Fibroblast of peridontal ligament (primary cell): ENCODE measurements around the gene RNF217.
A peak's percentile ranks its signal among the peaks of the same experiment; 100 is the strongest.

ENCODE experiments used
- DNase-seq: peaks from one replicate; pipeline ENCODE4 v3.0.0-alpha.2; 2010; ENCODE audit errors: extremely low read depth

RNF217 gene

DNA sequence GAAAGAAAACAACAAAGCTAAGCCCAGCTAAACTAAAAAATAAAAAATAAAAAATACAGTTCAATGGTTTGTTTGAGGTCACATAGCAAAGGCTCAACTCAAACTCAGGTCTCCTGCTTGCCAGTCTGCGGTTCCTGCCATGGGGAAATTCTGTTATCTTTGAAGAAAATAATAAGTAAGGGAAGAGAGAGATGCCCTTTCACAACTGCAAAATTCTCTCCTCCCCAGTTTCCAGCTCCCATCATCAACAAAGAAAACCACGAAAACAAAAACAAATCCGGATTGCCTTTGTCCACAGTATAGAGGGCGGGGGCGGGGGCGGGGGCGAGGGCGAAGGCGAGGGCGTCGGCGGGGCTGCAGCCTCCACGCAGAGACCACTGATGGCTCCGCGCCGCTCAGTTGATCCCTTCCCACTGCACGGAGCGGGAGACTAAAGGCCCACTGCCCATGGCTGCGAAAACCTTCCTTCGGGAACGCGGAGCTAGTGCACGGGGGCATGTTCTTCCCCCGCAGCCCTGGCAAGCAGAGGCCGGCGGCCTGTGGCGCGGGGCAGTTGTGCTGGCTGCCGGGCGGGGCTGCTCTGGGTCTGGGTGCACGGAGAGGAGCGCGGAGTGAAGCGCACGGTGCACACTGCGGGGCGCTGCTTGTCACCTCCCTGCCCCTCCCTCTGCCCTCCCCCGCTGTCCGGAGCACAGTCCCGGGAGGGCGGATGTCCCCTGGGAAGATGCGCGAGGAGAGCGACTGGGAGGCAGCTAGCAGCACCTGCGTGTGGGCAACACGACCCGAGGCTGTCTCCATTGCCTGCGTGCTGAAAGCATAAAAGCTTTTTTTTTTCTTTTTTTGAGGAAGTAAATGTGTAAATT is 137.2 kb downstream of the RNF217 start:
- peak; percentile 56 for DNase-seq

DNA sequence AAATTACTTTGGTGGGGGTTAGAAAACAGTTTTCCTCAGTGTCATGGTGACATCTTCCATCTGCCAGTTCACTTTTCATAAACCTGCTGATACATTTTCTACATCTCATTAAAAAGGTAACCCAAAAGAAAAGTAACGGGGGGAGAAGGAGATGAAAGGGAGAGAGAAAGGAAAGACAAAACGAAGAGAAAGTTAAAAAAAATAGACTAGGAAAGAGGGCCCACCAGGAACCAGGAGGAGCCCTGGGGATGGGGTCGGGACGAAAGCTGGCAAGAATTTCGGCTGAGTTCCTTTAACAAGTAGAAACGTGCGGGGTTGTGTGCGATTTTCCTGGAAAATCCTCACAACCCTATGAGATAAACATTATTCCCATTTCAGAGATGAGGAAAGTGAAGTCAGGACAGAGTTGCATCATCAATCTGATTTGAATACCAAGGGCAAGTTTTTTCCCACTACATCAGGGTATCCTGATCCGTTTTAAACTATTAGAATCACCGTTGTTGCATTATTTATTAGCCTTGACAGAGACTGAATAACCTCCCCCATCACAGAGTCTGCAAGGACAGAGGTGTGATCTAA is 137.9 kb downstream of the RNF217 start:
- DNase-seq, result no peak

DNA sequence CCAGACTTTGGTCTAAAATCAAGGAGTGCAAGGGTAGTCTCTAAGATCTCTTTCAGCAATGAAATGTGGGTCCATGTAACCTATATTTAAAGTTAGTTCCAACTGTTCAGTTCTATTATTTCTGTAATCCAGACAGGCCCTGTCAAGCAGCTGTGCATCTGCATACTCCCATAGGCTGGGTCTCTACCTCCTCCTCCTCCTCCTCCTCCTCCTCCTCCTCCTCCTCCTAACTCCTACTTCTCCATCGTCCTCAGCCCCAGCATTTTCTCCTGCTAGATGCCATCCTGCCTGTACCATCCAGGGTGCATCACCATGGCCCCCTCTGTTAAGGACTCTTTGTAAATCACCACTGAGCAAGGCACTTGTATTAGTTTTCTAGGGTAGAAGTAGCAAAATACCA is 138.9 kb downstream of the RNF217 start:
- no peak for DNase-seq

DNA sequence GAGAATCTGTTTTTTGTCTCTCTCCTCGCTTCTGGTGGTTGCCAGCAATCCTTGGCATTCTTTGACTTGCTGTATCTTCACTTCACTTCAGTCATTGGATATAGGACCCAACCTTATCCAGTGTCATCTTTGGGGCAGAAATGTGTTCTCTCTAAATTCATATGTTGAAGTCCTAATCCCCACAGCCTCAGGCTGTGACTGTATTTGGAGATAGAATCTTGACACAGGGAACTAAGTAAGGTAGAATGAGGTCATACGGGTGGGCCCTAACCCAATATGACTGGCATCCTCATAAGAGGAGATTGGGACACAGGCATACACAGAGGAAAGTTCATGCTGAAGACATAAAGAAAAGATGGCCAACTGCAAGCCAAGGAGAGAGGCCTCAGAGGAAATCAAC is 139.4 kb downstream of the RNF217 start:
- DNase-seq, result peak; percentile 20

DNA sequence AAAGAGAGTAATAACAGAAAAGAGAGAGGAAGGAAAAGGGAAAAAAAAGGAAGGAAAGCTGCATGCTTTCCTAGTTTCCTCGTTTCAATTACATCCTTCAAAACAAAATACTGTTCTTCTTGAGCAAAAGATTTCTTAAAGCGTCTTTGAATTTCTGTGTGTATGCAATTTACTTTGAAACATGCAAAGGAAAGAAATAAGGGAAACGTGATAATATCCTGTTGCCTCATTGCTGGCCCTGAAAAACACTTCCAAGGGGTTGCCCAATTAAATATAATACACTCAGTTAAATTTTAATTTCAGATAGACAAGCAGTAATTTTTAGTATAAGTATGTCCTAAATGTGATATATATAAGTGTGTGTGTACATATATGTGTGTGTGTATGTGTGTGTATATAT is 140.2 kb downstream of the RNF217 start:
- peak; percentile 45 for DNase-seq

DNA sequence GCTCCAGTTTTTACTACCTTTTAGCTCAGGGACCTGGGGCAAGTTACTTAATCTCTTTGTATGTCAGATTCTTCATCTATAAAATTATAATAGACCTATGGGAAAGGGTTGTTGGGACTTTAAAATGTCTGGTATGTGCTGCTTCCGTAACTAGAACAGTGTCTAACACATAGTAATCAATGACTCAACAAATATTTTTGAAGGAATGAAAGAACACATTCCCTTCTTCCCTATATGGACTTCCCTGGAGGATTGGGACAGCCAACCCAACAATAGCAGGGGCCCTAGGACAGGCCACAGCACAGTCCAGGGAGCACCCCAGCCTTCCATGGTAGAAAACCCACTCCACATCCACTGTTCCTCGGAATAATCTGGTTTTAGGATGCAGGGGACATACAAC is 140.7 kb downstream of the RNF217 start:
- DNase-seq, result peak; percentile 89

DNA sequence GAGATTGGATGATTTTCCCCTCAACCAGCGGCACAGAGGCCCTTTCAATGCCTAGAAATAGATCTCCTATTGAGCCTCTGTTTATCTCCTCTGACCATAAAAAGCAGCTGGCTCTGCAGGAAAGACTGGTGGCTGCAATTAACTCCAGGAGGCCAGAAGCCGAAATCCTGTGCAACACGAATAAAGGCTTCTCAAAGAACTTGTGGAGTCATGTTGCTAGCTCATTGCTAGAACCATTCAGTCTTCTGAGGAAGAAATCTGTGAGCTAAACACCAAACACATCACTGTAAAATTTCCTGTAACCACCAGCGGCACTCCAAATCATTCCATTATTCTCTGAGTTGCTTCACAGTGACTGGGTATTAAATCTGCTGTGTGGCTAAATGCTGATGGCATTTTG is 142.2 kb downstream of the RNF217 start:
- peak; percentile 93 for DNase-seq

DNA sequence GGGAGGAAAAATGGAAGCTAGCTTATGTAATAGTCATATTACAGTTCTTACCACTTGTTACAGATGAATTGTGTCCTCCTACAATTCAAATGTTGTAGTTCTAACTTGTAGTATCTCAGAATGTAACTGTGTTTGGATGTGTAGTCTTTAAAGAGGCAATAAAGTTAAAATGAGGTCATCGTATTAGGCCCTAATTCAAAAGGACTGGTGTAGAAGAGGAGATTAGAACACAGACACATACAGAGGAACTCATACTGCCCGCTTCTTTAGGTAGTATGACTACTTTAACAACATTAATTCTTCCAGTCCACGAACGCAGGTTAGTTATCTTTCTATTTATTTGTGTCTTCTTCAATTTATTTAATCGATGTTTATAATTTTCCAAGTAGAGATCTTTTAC is 144.8 kb downstream of the RNF217 start:
- no peak for DNase-seq

DNA sequence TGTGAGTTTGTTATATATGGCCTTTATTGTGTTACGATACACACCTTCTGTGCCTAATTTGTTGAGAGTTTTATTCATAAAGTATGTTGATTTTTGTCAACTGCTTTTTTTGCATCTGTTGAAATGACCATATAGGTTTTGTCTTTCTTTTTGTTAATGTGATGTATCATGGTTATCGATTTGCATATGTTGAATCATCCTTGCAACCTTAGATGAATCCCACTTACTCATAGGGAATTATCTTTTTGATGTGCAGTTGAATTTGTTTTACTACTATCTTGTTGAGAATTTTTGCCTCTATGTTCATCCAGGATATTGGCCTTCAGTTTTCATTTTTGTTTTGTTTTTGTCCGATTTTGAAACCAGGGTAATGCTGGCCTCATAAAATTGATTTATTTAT is 145.7 kb downstream of the RNF217 start:
- DNase-seq, result no peak

DNA sequence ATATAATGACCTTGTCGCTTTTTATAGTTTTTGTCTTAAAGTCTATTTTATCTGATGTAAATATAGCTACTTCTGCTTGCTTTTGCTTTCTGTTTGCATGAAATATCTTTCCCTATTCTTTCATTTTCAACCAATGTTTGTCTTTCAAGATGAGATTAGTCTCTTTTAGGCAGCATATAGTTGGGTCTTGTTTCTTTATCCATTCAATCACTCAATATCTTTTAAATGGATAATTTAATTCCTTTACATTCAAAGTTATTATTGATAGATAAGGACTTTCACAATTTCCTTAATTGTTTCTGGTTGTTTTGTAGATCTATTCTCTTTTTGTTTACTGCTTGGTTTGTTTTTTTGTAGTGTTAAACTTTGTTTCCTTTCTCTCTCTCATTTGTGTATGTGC is 147.8 kb downstream of the RNF217 start:
- no peak for DNase-seq

DNA sequence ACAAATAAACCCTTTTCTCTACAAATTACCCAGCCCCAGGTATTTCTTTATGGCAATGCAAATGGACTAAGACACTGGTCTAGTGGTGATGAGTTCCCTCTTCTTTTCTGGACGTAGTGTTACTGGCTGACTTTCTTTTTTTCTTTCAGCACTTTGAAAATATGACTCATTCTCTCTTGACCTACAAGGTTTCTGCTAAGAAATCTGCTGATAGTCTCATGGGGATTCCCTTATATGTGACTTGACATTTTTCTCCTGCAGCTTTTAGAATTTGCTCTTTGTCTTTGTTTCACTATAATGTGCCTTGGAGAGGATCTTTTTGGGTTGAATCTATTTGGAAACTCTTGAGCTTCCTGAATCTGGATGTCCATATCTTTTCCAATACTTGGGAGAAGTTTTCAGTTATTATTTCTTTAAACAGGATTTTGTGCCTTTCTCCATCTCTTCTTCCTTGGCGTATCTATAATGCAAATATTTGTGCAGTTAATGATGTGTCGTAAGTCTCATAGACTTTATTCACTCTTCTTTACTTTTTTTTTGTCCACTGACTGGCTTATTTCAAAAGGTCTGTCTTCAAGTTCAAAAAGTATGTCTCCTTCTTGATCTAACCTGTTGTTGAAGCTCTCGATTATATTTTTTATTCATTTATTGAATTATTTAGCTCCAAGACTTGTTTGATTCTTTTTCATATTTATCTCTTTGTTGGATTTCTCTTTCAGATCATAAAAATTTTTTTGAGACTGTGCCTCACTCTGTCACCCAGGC is 149.2 kb downstream of the RNF217 start:
- no peak for DNase-seq

DNA sequence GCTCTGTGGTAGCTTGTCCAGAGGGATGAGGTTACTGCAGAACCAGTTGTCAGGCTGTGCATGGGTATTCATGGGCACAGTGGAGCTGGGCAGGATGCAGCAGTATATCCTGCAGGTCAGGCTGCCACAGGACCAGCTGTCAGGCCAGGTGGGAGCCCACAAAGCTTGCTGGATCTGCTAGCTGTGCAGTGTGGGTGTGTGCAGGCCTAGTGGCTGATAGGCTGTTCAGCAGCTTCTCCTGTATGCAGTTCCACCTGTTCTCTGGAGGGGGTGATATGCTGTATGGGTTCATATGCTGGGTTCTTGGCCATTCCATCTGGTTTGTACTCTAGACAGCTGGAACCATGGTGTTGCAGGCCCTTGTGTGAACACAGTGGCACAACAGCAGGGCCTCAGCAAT is 150.7 kb downstream of the RNF217 start:
- DNase-seq, result no peak

DNA sequence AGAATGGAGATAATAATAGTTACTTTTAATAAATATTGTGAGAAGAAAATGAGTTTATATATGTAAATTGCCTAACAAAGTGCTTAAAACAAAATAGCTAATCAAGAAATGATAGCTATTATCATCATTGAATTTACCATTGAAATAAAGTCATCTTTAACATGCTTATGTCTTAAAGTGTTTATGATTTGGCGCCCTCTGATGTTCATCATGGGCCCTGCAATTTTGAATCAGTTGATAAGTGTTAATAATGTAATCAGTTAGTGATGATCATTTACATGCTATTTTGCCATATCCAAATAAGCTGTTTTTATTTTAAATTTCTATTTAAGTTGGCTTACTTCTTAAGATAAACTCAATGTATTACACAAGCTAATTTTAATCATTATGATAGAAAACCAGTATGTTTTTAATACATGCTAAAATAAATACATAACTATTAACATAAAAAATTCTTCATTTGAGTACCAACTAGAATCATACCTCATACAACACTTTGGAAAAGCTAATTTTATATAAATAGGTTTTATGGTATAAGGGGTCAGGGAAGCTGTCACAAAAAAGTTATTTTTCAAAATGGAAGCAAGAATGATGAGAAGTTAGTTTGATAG is 152.1 kb downstream of the RNF217 start:
- DNase-seq, result peak; percentile 81

DNA sequence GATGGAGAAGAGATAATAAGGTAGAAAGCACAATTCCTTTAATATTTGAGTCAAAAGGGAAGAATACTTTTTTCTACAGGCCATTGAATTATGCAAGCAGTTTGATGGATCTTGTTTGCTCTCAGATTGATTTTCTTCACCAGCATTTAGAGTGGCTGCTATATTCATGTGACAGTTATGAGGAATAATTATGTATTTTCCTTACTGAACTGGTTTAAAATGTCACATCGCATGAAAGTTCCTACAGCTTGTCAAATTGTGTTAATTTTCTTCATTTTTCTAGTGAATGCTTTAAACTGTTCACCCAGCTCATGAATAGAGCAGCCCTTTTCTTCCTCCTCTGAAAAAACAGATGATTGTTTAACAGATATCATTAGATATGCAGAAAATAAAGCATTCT is 153.9 kb downstream of the RNF217 start:
- DNase-seq, result no peak

DNA sequence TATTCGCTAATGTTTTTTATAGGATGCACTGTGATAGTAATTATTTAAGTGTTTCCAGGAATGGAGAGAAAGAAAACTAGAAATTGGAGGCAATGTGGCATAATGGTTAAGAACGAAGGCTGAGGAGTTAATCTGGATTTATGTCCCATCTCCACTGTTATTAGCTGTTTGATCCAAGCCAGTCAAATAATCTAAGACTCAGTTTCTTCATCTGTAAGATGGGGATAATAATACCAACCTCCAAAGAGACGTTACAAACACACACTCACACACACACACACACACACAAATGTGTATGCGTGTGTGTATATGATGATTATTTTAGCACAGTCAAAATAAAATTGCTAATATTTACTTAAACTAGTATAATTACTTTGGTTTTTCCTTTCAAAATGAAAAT is 154.5 kb downstream of the RNF217 start:
- no peak for DNase-seq

DNA sequence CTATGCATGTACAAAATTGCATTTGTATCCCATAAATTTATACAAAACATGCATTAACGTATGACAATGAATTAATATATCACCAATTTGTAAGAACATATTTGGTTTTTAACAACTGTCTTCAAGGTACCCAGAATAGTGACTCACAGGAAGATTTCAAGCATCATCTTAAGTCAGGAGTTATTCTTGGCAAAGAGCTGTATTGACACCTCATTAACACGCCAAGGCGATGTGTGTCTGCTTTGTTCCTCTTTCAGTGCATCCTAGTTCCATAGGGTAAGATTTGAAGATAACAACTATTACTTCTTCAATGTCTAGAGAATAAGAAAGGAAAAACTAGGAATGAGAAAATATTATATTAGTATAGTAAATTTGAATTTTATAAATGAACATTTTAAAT is 155.6 kb downstream of the RNF217 start:
- no peak for DNase-seq

DNA sequence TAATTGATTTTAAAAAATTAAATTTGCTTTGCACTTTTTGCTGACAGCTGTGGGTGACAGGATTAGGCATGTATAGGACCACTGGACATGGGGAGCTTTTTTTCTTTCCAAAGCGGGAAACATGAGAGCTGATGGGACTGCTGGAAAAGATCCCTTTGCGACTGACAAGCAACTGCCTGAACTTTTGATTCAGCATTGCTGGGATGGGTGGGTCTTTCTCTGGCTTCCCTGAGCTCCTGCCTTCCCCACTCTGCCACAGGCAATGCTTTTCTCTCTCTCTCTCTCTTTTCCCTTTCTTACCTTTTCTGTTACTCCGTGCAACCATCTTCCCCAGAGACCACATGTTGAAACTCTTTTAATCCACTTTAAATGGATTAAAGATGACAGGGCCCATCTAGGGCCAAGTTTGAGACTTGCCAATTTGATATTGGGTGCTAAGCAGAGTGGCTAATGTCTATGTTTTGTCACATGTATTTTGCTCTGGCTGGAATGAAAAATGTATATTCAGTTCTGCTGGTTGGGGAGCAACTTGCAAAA is 157.9 kb downstream of the RNF217 start:
- DNase-seq, result no peak

DNA sequence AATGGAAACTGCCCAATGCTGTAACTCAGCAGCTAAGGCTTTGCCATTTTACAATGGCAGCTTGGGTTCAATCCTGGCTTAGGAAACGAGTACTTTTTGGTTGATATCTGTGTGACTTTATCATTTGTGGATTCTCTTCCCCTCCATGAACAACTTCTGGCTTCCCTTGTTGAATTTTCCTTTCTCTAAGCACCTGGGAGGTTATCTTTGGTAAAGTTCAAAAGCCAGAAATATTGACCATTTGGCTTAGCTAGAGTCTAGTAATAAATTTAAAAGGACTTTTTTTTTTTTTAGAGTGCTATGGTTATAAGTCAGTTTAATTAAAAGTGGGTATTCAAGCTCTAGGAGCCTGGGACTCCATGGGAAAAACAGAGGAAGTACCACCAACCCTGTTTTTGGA is 159.7 kb downstream of the RNF217 start:
- no peak for DNase-seq

DNA sequence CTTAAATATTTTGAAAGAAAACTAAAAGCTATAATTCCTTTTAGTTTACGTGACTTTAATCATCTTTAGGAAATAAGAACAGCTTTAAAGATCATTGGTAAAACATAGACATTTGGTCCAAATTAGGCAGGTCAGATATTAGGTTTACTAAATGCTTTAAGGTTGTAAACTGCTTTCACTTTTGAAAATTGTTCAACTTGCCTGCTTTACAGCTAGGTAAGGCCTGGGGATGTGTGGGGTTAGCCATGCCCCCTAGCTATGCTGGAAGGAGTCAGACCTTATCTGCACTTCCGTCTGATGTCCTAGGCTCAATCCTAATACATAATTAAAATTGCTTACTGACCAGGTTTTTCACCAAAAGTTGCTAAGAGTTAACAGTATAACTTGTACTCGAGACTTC is 160.8 kb downstream of the RNF217 start:
- DNase-seq, result no peak

DNA sequence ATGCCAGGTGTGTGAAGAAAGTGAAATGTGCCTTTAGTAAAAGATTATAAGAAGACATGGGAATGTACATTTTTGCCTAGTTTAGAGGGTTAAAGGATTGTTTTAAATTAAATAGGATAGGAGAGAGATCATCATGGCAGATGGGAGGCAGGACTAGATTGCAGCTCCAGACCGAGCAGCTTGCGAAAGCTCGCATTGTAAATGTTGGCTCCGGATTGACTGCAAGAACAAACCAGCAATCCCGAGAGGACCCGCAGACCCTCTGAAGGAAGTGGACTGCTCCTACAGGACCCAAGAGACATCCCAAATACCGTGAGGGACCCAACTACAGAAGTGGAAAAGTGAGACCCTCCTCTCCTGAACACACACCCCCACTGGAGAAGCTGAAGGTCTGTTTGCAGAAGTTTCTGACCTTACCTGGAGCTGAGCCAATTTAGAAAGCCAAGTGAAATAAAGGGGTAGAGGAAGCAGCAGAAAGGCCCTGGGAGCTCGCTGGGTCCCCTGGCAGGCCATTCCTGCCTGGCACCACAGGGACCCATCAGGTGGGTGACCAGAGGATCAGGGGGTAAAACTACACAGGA is 161.3 kb downstream of the RNF217 start:
- DNase-seq, result no peak

DNA sequence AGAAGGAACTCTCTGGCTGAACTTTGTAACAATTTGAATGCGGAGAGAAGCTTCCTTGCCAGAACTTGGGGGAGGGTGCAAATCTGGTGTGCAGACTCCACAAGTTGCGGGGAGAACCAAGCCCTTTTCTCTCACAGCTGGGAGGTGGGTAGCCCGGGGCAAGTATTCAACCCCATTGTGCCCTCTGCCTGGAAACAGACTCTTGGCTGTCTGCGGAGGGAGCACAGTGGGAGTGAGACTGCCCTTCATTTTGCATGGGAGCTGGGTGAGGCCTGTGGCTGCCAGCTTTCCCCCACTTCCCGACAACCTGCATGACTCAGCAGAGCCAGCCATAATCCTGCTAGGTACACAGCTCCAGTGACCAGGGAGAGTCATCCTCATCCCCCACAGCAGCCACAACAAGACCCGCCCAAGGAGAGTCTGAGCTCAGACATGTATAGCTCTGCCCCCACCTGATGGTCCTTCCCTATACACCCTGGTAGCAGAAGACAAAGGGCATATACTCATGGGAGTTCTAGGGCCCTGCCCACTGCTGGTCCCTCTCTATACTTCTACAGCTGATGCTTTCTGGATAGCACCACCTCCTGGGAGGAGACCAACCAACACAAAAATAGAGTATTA is 161.9 kb downstream of the RNF217 start:
- no peak for DNase-seq
